Thyroid gland (tissue), 4 donors: ENCODE results near the gene TBXA2R.

Experiments
- POLR2A ChIP-seq, 2 donors: fragments of 450-650 bp; IDR thresholded peaks; one replicate each; pipeline ENCODE4 v1.6.1; 2017; ENCODE audit warnings: antibody characterized with exemption in 2 of 2, mild to moderate bottlenecking in 2 of 2, moderate library complexity in 1 of 2
- TF ChIP-seq, protein P1 (sequence below), 6 experiments: fragments of 200-600 bp in 3 of 6; fragments of 450-650 bp in 3 of 6; sonication (generic) in 3 of 6; IDR thresholded peaks; one replicate each; pipeline ENCODE4 v1.5.1; 2016 to 2019; ENCODE audit warnings: antibody characterized with exemption in 6 of 6, mild to moderate bottlenecking in 2 of 6, inconsistent platforms in 1 of 6, moderate library complexity in 1 of 6

DNA sequence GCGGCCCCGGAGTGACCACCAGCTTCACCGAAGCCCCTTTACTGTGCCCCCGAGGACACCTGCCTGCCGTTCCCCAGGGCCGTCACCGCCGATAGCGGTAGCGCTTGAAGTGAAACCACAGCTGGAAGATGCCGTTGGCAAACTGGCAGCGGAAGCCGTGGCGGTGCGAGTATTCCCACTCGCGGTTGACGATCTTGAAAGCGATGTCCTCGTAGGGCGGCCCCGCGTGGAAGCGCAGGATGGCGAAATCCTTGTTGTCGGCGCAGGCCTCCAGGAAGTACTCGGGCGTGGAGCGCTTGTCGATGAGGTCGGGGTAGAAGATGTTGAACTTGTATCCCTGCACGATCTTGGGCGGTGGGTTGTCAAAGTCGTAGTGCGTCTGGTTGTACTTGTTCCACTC, 5.2 kb upstream of the TBXA2R start:
- TF ChIP-seq, protein P1, sequence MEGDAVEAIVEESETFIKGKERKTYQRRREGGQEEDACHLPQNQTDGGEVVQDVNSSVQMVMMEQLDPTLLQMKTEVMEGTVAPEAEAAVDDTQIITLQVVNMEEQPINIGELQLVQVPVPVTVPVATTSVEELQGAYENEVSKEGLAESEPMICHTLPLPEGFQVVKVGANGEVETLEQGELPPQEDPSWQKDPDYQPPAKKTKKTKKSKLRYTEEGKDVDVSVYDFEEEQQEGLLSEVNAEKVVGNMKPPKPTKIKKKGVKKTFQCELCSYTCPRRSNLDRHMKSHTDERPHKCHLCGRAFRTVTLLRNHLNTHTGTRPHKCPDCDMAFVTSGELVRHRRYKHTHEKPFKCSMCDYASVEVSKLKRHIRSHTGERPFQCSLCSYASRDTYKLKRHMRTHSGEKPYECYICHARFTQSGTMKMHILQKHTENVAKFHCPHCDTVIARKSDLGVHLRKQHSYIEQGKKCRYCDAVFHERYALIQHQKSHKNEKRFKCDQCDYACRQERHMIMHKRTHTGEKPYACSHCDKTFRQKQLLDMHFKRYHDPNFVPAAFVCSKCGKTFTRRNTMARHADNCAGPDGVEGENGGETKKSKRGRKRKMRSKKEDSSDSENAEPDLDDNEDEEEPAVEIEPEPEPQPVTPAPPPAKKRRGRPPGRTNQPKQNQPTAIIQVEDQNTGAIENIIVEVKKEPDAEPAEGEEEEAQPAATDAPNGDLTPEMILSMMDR (IDR thresholded peaks at IDR 0.05): no peak
- no peak for TF ChIP-seq POLR2A (IDR thresholded peaks at IDR 0.05)
